OCI-LY7 (cell line): ENCODE results near the gene PLEKHG4B. TPM values are rescaled to one million over a fixed set of nuclear protein-coding genes. Genes with fewer than 3 reads are reported as not detected.
"Not testable (repeated sequence)": the region's sequence is repeated elsewhere in the genome, so short reads cannot be mapped to it uniquely, and the experiment has no call there.

Experiments
- BruUV-seq: library from RNA; stranded (reverse); fragments of 400-500 nt; replicated peaks from 2 replicates; lab custom pipeline; 2021; lab: Mats Ljungman, UMichigan
- CTCF ChIA-PET: fragments of 300-600 bp; sonication (Branson Sonifier 250); formaldehyde crosslinking; loops from one replicate; lab custom pipeline; 2022; ENCODE audit warnings: antibody characterized with exemption; ENCODE audit not compliant: unreplicated experiment; lab: Charles Lee
- POLR2A ChIA-PET: fragments of 300-600 bp; sonication (Branson Sonifier 250); formaldehyde crosslinking; loops from one replicate; lab custom pipeline; 2022; ENCODE audit warnings: antibody characterized with exemption; lab: Charles Lee
- DNase-seq: peaks from one replicate; pipeline ENCODE4 v3.0.0-alpha.2; 2015; ENCODE audit warnings: low spot score
- H2AFZ ChIP-seq: fragments of 200-600 bp; sonication (generic), shearing (Covaris generic); 2 replicates; pipeline ENCODE4 v1.6.1; 2014; ENCODE audit warnings: mild to moderate bottlenecking, antibody characterized with exemption, low read length, moderate library complexity
- H3K27ac ChIP-seq: fragments of 200-600 bp; sonication (generic); 2 replicates; pipeline ENCODE4 v1.5.1; 2014; ENCODE audit warnings: mixed run types, low read depth, mild to moderate bottlenecking, moderate library complexity, low read length, inconsistent platforms; ENCODE audit not compliant: poor library complexity, severe bottlenecking
- H3K36me3 ChIP-seq: fragments of 200-600 bp; sonication (generic); 2 replicates; pipeline ENCODE4 v1.6.1; 2014; ENCODE audit warnings: mild to moderate bottlenecking, antibody characterized with exemption, low read length, moderate library complexity, mixed read lengths; ENCODE audit not compliant: insufficient read depth
- H3K4me1 ChIP-seq: fragments of 200-600 bp; sonication (generic); 2 replicates; pipeline ENCODE4 v1.5.1; 2014; ENCODE audit warnings: mild to moderate bottlenecking, low read length; ENCODE audit not compliant: insufficient read depth, poor library complexity, severe bottlenecking
- H3K4me2 ChIP-seq: fragments of 200-600 bp; sonication (generic); 2 replicates; pipeline ENCODE4 v1.6.1; 2014; ENCODE audit warnings: mild to moderate bottlenecking, low read length
- H3K4me3 ChIP-seq: fragments of 200-600 bp; sonication (generic); 2 replicates; pipeline ENCODE4 v1.5.1; 2014; ENCODE audit warnings: mild to moderate bottlenecking, low read depth, low read length; ENCODE audit not compliant: poor library complexity, severe bottlenecking
- H3K79me2 ChIP-seq: fragments of 200-600 bp; sonication (generic); 2 replicates; pipeline ENCODE4 v1.6.1; 2016; ENCODE audit warnings: low read depth, mild to moderate bottlenecking, low read length, moderate library complexity, mixed read lengths; ENCODE audit not compliant: insufficient read depth
- H3K9me2 ChIP-seq: fragments of 200-600 bp; sonication (generic); 2 replicates; pipeline ENCODE4 v1.6.1; 2016; ENCODE audit warnings: mild to moderate bottlenecking, low read length, mixed read lengths; ENCODE audit not compliant: insufficient read depth
- H3K9me3 ChIP-seq: fragments of 200-600 bp; sonication (generic); 2 replicates; pipeline ENCODE4 v1.6.1; 2014; ENCODE audit warnings: mild to moderate bottlenecking, mixed run types, low read length, mixed read lengths
- H4K20me1 ChIP-seq: fragments of 200-600 bp; sonication (generic); 2 replicates; pipeline ENCODE4 v1.6.1; 2014; ENCODE audit warnings: mild to moderate bottlenecking, antibody characterized with exemption, low read length, moderate library complexity, mixed read lengths; ENCODE audit not compliant: insufficient read depth
- EZH2phosphoT487 ChIP-seq: fragments of 200-600 bp; sonication (generic); IDR thresholded peaks from 2 replicates; pipeline ENCODE4 v1.6.1; 2018; ENCODE audit warnings: low read depth, borderline replicate concordance, mild to moderate bottlenecking, mixed run types, antibody characterized with exemption, low read length, moderate library complexity, mixed read lengths
- intact Hi-C: fragments of 100-400 bp; cut with micrococcal nuclease; formaldehyde crosslinking; loops from one replicate; pipeline ENCODE4 v1.10.0; 2022; ENCODE audit not compliant: unreplicated experiment
- total RNA-seq, 2 experiments: library from RNA; depleted of rRNA in 1 of 2; stranded (reverse); fragments of >200 nt in 1 of 2; shearing (Covaris generic) in 1 of 2; gene quantifications; 2 replicates each; pipeline ENCODE4 v1.2.3, GENCODE V29; 2014 to 2022
- TF ChIP-seq, protein P1 (sequence below): fragments of 200-600 bp; sonication (generic); conservative IDR thresholded peaks from 2 replicates; pipeline ENCODE4 v1.5.1; 2014; ENCODE audit warnings: mild to moderate bottlenecking, antibody characterized with exemption, low read length, moderate library complexity, mixed read lengths

Gene PLEKHG4B
- total RNA-seq, 2 experiments from 2014 or later, result 0.30 to 0.41 TPM

DNA sequence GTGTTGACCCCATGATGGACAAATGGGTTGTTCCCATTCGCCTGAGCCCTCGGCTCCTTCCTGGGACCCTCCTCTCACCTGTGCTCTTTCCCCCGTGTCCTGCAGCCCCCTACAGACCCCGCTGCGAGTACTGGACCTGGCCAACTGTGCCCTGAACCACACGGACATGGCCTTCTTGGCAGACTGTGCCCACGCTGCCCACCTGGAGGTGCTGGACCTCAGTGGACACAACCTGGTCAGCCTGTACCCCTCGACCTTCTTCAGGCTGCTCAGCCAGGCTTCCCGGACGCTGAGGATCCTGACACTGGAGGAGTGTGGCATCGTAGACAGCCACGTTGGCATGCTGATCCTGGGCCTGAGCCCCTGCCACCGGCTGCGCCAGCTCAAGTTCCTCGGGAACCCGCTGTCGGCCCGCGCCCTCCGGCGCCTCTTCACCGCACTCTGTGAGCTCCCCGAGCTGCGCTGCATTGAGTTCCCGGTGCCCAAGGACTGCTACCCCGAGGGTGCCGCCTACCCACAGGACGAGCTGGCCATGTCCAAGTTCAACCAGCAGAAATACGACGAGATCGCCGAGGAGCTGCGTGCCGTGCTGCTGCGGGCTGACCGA lies 102.7 kb downstream of the PLEKHG4B start:
- H3K4me2 ChIP-seq, result no peak overlapping the region
- POLR2A ChIA-PET, result interaction anchor here (0.6 to 1.0 kb wide), 2 partner anchors 13 to 23 kb away, joined by 3 read pairs; partner anchors contain the start of genes CCDC127 and SDHA
- peak overlapping the region; percentile 23 for H3K27ac ChIP-seq
- no peak overlapping the region for H3K4me3 ChIP-seq
- peaks cover 9% of the 10 kb centered on the region for H3K36me3 ChIP-seq
- H4K20me1 ChIP-seq, result no peaks in the 10 kb centered on the region
- no peak overlapping the region for H2AFZ ChIP-seq
- no TSS peak for BruUV-seq
- intact Hi-C loops, result no loop called here
- TF ChIP-seq EZH2phosphoT487, result no peak
- TF ChIP-seq, protein P1, sequence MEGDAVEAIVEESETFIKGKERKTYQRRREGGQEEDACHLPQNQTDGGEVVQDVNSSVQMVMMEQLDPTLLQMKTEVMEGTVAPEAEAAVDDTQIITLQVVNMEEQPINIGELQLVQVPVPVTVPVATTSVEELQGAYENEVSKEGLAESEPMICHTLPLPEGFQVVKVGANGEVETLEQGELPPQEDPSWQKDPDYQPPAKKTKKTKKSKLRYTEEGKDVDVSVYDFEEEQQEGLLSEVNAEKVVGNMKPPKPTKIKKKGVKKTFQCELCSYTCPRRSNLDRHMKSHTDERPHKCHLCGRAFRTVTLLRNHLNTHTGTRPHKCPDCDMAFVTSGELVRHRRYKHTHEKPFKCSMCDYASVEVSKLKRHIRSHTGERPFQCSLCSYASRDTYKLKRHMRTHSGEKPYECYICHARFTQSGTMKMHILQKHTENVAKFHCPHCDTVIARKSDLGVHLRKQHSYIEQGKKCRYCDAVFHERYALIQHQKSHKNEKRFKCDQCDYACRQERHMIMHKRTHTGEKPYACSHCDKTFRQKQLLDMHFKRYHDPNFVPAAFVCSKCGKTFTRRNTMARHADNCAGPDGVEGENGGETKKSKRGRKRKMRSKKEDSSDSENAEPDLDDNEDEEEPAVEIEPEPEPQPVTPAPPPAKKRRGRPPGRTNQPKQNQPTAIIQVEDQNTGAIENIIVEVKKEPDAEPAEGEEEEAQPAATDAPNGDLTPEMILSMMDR, result no peak
- no peaks in the 10 kb centered on the region for H3K9me2 ChIP-seq
- H3K4me1 ChIP-seq, result peaks cover 67% of the 10 kb centered on the region
- DNase-seq, result no peak
- H3K79me2 ChIP-seq, result no peaks in the 10 kb centered on the region; the same call in 1 of the 2 replicates
- H3K9me3 ChIP-seq, result no peaks in the 10 kb centered on the region
- CTCF ChIA-PET, result no interaction called here

DNA sequence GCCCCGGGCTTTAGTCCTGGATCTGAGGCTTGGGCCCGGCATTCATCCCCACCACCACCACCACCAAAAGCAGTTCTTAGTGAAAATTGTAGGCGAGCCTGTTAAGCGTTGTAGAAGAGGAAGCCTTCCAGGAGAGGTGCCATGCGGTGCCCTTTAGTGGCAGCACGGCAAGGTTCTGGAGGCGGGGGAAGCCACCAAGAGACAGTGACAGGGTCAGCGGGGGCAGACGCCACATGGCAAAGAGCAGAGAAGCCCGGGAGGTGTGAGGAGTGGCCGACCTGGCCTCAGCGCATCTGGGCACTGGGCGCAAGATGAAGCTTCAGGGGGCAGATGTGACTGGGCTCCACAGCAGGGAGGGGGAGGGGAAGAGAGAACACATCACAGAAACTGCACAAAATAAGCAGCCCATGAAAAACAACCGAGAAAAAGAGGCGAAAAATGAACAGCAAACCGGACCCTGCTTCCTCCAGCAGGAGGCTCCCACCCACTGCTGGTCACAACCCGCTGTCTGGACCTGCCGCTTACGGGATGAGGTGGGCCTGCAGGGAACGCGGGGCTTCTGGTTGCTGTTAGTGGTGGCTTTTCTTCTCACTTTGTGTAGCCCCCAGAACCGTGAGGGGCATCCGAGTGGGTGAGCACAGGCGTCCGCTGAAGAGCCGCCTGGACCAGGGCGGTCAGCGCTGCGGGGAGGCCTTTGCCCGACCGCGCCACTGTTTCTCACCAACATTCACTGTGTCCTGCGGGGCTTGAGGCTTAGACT lies 103.6 kb downstream of the PLEKHG4B start:
- Histone ChIP-seq H3K9me2 (no peaks in the 10 kb centered on the region), H3K4me3 (no peak overlapping the region), H3K9me3 (no peaks in the 10 kb centered on the region), H3K4me1 (peaks cover 67% of the 10 kb centered on the region), H3K4me2 (no peak overlapping the region), H3K27ac (peak overlapping the region; percentile 23), H3K79me2 (peaks cover 4% of the 10 kb centered on the region; the same call in 1 of the 2 replicates), H3K36me3 (peaks cover 9% of the 10 kb centered on the region), H4K20me1 (no peaks in the 10 kb centered on the region), H2AFZ (no peak overlapping the region)
- CTCF ChIA-PET, result no interaction called here
- intact Hi-C loops, result no loop called here
- no TSS peak for BruUV-seq
- no peak for DNase-seq
- no peak for TF ChIP-seq EZH2phosphoT487
- TF ChIP-seq, protein P1, result no peak
- POLR2A ChIA-PET, result no interaction called here

DNA sequence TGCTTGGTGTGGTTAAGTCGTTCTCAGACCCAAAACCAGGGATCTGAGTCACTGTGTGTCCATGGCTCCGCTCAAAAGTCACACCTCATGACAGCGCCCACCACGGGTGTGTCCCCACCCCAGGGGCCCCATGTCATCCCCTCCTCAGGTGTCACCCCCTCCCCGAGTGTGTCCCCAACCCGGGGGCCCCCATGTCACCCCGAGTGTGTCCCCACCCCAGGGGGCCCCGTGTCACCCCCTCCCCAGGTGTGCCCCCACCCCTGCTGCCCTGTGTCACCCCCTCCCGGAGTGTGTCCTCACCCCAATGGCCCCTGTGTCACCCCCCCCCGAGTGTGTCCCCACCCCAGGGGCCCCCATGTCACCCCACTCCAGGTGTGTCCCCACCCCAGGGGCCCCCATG lies 104.4 kb downstream of the PLEKHG4B start:
- TF ChIP-seq, protein P1, result no peak
- no peak for TF ChIP-seq EZH2phosphoT487
- H3K9me3 ChIP-seq, result no peaks in the 10 kb centered on the region
- H3K9me2 ChIP-seq, result no peaks in the 10 kb centered on the region
- DNase-seq, result no peak
- H3K4me1 ChIP-seq, result peaks cover 67% of the 10 kb centered on the region
- H2AFZ ChIP-seq, result no peak overlapping the region
- no peak overlapping the region for H3K27ac ChIP-seq
- no peak overlapping the region for H3K4me3 ChIP-seq
- no peaks in the 10 kb centered on the region for H4K20me1 ChIP-seq
- intact Hi-C loops, result no loop called here
- H3K79me2 ChIP-seq, result peaks cover 6% of the 10 kb centered on the region; the same call in 1 of the 2 replicates
- H3K4me2 ChIP-seq, result no peak overlapping the region
- CTCF ChIA-PET, result no interaction called here
- H3K36me3 ChIP-seq, result peaks cover 9% of the 10 kb centered on the region
- POLR2A ChIA-PET, result no interaction called here
- BruUV-seq, result no TSS peak

DNA sequence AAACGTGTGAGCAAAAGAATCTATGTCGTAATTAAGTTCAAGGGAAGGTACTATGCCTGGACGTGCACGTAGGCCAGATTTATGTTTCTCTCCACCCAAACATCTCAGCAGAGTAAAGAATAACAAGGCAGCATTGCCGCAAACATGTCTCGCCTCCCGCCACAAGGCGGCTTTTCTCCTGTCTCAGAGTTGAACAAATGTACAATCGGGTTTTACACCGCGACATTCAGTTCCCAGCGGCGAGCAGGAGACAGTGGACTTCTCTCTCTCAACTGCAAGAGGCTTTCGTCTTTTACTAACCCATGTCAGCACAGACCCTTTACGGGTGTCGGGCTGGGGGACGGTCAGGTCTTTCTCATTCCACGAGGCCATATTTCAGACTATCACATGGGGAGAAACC lies 105.1 kb downstream of the PLEKHG4B start:
- CTCF ChIA-PET, DNase-seq: not testable (repeated sequence)

More for the DNA sequence above, 105.1 kb downstream of the PLEKHG4B start:
- H4K20me1 ChIP-seq, H3K36me3 ChIP-seq, H3K4me3 ChIP-seq, H3K9me3 ChIP-seq, BruUV-seq, H2AFZ ChIP-seq, H3K4me2 ChIP-seq, H3K79me2 ChIP-seq, H3K9me2 ChIP-seq, intact Hi-C loops, H3K27ac ChIP-seq, POLR2A ChIA-PET: not testable (repeated sequence)
- H3K4me1 ChIP-seq, result peaks cover 67% of the 10 kb centered on the region
